SU-DHL-6 (cell line): ENCODE data around the gene SYNDIG1.

Experiments used
- CTCF ChIP-seq: fragments of 200-600 bp; sonication (generic); IDR thresholded peaks from one replicate; pipeline ENCODE4 v1.5.1; 2017; ENCODE audit warnings: antibody characterized with exemption, mild to moderate bottlenecking, low read length, moderate library complexity; ENCODE audit not compliant: insufficient read depth, poor library complexity, severe bottlenecking
- EZH2phosphoT487 ChIP-seq: fragments of 200-600 bp; sonication (generic), shearing (Covaris generic); conservative IDR thresholded peaks from 2 replicates; pipeline ENCODE4 v1.6.1; 2018; ENCODE audit warnings: mild to moderate bottlenecking, antibody characterized with exemption, low read length, moderate library complexity, mixed read lengths

GRCh38 chr20:24657196-24657595 is 187.8 kb downstream of the SYNDIG1 start:
- TF ChIP-seq EZH2phosphoT487 (no peak), CTCF (no peak)
